Stomach (tissue), 9 donors: ENCODE results near the gene CHGA. TPM values are rescaled to one million over a fixed set of nuclear protein-coding genes. Genes with fewer than 3 reads are reported as not detected.
A peak's percentile ranks its signal among the peaks of the same experiment; 100 is the strongest.

Experiments used
- DNase-seq, 2 donors: peaks; one replicate each; pipeline versions ENCODE4 v3.0.0 to v3.0.0-alpha.2; 2013 to 2019
- H3K27ac ChIP-seq, 5 donors: fragments of 200-600 bp in 4 of 5; sonication (generic) in 4 of 5; one replicate each; pipeline ENCODE4 v1.5.1; 2013 to 2019; ENCODE audit warnings: mild to moderate bottlenecking in 1 of 5, moderate library complexity in 1 of 5
- H3K27me3 ChIP-seq, 3 donors: fragments of 200-600 bp; sonication (generic); one replicate each; pipeline ENCODE4 v1.5.1; 2017 to 2019; ENCODE audit warnings: mixed run types in 1 of 3
- H3K36me3 ChIP-seq, 4 donors: fragments of 200-600 bp; sonication (generic); 1 replicate in 3 of 4; 2 replicates in 1 of 4; pipeline ENCODE4 v1.5.1; 2016 to 2019
- H3K4me1 ChIP-seq, 4 donors: fragments of 200-600 bp; sonication (generic); one replicate each; pipeline ENCODE4 v1.5.1; 2016 to 2019
- H3K4me3 ChIP-seq, 4 donors: fragments of 200-600 bp; sonication (generic) in 3 of 4; one replicate each; pipeline ENCODE4 v1.5.1; 2016 to 2019; ENCODE audit warnings: mild to moderate bottlenecking in 1 of 4
- H3K9me3 ChIP-seq, 4 donors: fragments of 200-600 bp; sonication (generic); one replicate each; pipeline ENCODE4 v1.5.1; 2016 to 2019
- CTCF ChIP-seq, 7 experiments: fragments of 450-650 bp in 4 of 7; fragments of 200-600 bp in 3 of 7; sonication (generic) in 3 of 7; IDR thresholded peaks; one replicate each; pipeline ENCODE4 v1.5.1; 2016 to 2019; ENCODE audit warnings: antibody characterized with exemption in 7 of 7, control low read depth in 2 of 7, mild to moderate bottlenecking in 1 of 7
- EP300 ChIP-seq: sonication (generic); formaldehyde crosslinking; IDR thresholded peaks from one replicate; pipeline ENCODE4 v1.6.1; 2017; ENCODE audit warnings: antibody characterized with exemption
- POLR2A ChIP-seq, 4 donors: fragments of 450-650 bp; IDR thresholded peaks; one replicate each; pipeline ENCODE4 v1.6.1; 2016; ENCODE audit warnings: antibody characterized with exemption in 4 of 4, control low read depth in 2 of 4, mild to moderate bottlenecking in 1 of 4, moderate library complexity in 1 of 4
- POLR2AphosphoS5 ChIP-seq, 3 donors: sonication (generic); formaldehyde crosslinking; IDR thresholded peaks; one replicate each; pipeline ENCODE4 v1.6.1; 2016; ENCODE audit warnings: antibody characterized with exemption in 3 of 3
- WGBS, 5 donors: extraction: QIAGEN DNeasy Blood & Tissue Kit in 3 of 5; methylation state at CpG; one replicate each; pipeline versions ENCODE4 v1.1.5 to v1.1.7; 2013 to 2018; 5-methylcytosine and 5-hydroxymethylcytosine counted together
- intact Hi-C: fragments of 100-400 bp; cut with DNase I; formaldehyde crosslinking; loops from one replicate; pipeline ENCODE4 v1.15.1; 2023; ENCODE audit warnings: low total_unique reads
- polyA plus RNA-seq, 3 donors: library from polyadenylated mRNA; stranded (reverse); fragments of 200-250 nt; gene quantifications; one replicate each; pipeline ENCODE4 v1.2.3, GENCODE V29; 2013
- total RNA-seq, 5 donors: library from RNA; depleted of rRNA; stranded (reverse); fragments of >200 nt; gene quantifications; one replicate each; pipeline versions ENCODE4 v1.1.0 to v1.2.3, GENCODE V29; 2014 to 2016
- donor health status: healthy with polysubstance abuse.
- donor health status: Bipolar disorder and iron deficiency.
- donor health status: healthy.

Gene CHGA
- total and polyA plus RNA-seq, 8 donors = 2.3 to 455 (median 132) TPM

DNA sequence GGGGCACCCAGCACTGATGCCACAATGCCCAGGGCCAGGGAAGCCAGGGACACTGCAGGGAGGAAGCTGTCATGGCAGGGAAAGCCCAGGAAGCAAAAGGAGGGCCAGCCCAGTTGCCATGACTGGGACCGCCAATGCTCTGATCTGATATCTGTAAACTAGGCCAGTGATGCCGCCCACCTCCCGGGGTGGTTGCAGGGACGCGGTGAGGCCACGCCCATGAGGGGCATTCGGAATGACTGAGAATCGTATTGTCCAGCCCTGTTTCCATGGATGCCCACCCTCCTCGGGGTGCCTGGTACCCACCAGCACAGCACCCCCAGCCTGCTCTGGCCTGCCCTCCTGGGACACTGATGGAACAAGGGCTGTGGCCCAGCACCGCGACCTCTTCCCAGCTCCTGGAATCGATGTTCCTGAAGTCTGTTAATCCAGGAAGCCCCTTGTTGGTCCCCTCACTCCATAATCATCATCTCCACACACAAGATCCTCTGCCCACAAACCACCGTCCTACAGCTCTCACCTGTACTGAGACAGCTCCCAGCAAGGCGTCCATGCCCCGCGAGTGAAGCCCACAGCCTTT is 48.7 kb downstream of the CHGA start:
- no peak for DNase-seq
- Histone ChIP-seq H3K4me1 (peaks cover 0 to 15% (median 11%) of the 10 kb centered on the region in 4 donors), H3K36me3 (peaks cover 0 to 13% (median 8%) of the 10 kb centered on the region in 4 donors), H3K4me3 (no peak overlapping the region), H3K9me3 (peaks cover 0 to 12% (median 10%) of the 10 kb centered on the region in 4 donors), H3K27me3 (no peaks in the 10 kb centered on the region), H3K27ac (no peak overlapping the region)
- intact Hi-C loops = no loop called here
- TF ChIP-seq POLR2AphosphoS5 (IDR thresholded peaks at IDR 0.05) = no peak
- no peak for TF ChIP-seq POLR2A (IDR thresholded peaks at IDR 0.05)
- TF ChIP-seq EP300 = no peak
- TF ChIP-seq CTCF (IDR thresholded peaks at IDR 0.05) = no peak
- WGBS, 5 donors = 94 to 98% (median 96%) methylated on average over 10 to 16 of the region's 16 CpGs

DNA sequence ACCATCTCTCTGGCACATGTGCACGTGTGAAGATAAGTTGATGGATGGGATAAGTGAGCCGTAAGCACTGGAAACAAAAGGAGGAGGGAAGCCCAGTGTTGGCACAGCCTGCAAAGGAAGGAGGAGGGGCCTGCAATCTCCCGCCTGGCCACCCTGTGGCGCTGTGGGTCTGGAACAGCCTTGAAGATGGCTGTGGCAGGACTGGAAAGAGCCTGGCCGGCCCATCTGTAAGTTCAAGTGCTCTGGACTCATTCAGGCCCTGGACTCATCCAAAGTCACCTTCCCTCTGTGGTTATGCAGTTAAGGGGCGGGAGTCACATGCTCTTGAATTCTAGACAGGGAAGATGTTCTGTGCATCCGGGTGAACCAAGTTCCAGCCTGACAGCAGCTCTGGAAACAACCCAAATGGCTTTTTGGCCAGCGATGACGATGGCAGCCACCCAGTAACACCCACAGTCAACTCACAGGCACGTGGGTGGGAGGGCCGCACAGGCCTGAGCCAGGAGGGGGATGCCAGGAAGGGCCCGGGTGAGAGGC is 50.4 kb downstream of the CHGA start:
- no peak overlapping the region for H3K4me3 ChIP-seq
- peaks cover 0 to 15% (median 11%) of the 10 kb centered on the region in 4 donors for H3K4me1 ChIP-seq
- peak overlapping the region in 4 of 5 donors; percentile 61 to 77 (median 70) for H3K27ac ChIP-seq
- peak; percentile 62 to 66 for DNase-seq
- TF ChIP-seq POLR2AphosphoS5 (IDR thresholded peaks at IDR 0.05) (peak in 2 of 3 donors; percentile 4 to 9), EP300 (no peak), POLR2A (IDR thresholded peaks at IDR 0.05) (no peak), CTCF (IDR thresholded peaks at IDR 0.05) (peak in 5 of 7 experiments; percentile 29 to 61 (median 58))
- no peaks in the 10 kb centered on the region for H3K27me3 ChIP-seq
- WGBS, 5 donors = 48 to 72% (median 69%) methylated on average over 10 to 12 of the region's 12 CpGs
- peaks cover 0 to 28% (median 22%) of the 10 kb centered on the region in 4 donors for H3K36me3 ChIP-seq
- peaks cover 1 to 27% (median 15%) of the 10 kb centered on the region in 4 donors for H3K9me3 ChIP-seq
- intact Hi-C loops = no loop called here

- Histone ChIP-seq H3K4me3 (no peak overlapping the region), H3K27ac (peak overlapping the region in 4 of 5 donors; percentile 61 to 77 (median 70)), H3K9me3 (peaks cover 4 to 33% (median 20%) of the 10 kb centered on the region in 4 donors), H3K27me3 (no peaks in the 10 kb centered on the region), H3K36me3 (peaks cover 0 to 34% (median 26%) of the 10 kb centered on the region in 4 donors), H3K4me1 (peaks cover 0 to 15% (median 11%) of the 10 kb centered on the region in 4 donors)
- no peak for DNase-seq
- no peak for TF ChIP-seq POLR2AphosphoS5 (IDR thresholded peaks at IDR 0.05)
- TF ChIP-seq EP300 = no peak
- TF ChIP-seq POLR2A (IDR thresholded peaks at IDR 0.05) = no peak
- no peak for TF ChIP-seq CTCF (IDR thresholded peaks at IDR 0.05)
- intact Hi-C loops = no loop called here
- WGBS, 5 donors = 70 to 85% (median 84%) methylated on average over 6 to 9 of the region's 9 CpGs
These were observed 50.9 kb downstream of the CHGA start for GRCh38 chr14:92973798-92974372.

DNA sequence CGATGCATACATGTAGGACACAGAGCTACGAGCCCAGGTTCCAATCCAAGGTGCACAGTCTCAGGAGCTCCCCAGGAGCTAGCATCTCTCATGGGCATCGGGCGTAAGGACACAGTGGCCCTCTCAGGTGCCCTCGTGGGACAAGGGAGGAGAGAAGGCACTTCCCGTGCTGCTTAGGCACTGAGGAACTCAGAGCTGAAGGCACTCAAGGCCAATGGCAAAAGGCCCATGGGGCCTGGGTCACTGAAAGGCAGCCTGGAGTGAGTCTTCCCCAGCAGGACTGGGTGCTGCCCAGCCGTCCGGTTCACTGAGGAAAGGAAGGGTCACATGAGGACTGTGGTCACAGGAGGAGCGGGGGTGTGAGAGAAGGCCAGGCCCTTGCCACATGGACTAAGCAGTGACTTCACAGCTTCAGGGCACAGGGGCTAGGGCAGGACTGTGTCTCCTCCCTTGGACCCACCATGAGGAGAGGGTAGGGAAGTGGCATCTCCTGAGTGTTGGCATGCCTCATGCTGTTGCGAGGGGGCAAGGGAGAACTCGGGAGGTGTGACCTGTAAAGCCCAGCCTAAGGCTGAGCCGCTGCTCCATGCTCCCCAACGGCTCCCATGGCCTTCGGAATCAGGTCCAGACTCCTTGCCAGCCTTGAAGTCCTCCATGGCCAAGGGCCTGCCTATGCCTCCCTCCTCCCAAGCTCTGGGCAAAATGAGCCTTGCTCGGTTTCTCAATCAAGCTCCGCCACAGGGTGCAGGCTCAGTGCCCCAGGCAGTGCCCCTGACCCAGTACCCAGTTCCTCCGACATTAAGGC is 51.8 kb downstream of the CHGA start:
- H3K9me3 ChIP-seq = peaks cover 4 to 41% (median 27%) of the 10 kb centered on the region in 4 donors
- H3K27me3 ChIP-seq = no peaks in the 10 kb centered on the region
- no peak overlapping the region for H3K4me3 ChIP-seq
- H3K27ac ChIP-seq = peak overlapping the region in 2 of 5 donors; percentile 73 to 77
- 93 to 97% (median 94%) methylated on average over 13 to 17 of the region's 17 CpGs for WGBS, 5 donors
- intact Hi-C loops = no loop called here
- H3K4me1 ChIP-seq = peaks cover 0 to 15% (median 11%) of the 10 kb centered on the region in 4 donors
- TF ChIP-seq CTCF (IDR thresholded peaks at IDR 0.05) = no peak
- no peak for TF ChIP-seq EP300
- TF ChIP-seq POLR2A (IDR thresholded peaks at IDR 0.05) = no peak
- TF ChIP-seq POLR2AphosphoS5 (IDR thresholded peaks at IDR 0.05) = no peak
- DNase-seq = no peak
- peaks cover 0 to 40% (median 31%) of the 10 kb centered on the region in 4 donors for H3K36me3 ChIP-seq
